ENCODE measurements around the gene PCNX2.

The PCNX2 gene

DNA sequence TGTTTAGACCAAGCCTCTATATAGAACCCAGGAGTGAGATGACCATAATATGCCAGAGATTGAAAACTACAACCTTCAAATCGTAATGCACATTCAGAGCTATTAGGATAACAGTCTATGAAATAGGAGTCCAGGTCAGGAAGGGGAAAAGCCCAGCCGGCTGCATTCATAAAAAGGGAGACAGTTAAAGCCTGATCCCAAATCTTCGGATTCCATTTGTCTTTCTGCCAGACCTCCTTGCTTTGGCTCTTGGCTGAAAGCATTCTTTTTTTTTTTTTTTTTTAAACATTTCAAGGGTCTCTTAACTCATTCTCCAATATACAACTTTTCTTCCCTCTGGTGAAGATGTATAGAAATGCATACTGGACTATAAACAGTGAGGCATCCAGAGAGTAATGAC is 264.0 kb downstream of the PCNX2 start:
- no peak overlapping the region for H3K4me3 ChIP-seq (ENCODE audit: low read depth, low read length)
- TF ChIP-seq, protein P1, sequence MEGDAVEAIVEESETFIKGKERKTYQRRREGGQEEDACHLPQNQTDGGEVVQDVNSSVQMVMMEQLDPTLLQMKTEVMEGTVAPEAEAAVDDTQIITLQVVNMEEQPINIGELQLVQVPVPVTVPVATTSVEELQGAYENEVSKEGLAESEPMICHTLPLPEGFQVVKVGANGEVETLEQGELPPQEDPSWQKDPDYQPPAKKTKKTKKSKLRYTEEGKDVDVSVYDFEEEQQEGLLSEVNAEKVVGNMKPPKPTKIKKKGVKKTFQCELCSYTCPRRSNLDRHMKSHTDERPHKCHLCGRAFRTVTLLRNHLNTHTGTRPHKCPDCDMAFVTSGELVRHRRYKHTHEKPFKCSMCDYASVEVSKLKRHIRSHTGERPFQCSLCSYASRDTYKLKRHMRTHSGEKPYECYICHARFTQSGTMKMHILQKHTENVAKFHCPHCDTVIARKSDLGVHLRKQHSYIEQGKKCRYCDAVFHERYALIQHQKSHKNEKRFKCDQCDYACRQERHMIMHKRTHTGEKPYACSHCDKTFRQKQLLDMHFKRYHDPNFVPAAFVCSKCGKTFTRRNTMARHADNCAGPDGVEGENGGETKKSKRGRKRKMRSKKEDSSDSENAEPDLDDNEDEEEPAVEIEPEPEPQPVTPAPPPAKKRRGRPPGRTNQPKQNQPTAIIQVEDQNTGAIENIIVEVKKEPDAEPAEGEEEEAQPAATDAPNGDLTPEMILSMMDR (IDR thresholded peaks at IDR 0.05; ENCODE audit: low read depth, low read length) = no peak

DNA sequence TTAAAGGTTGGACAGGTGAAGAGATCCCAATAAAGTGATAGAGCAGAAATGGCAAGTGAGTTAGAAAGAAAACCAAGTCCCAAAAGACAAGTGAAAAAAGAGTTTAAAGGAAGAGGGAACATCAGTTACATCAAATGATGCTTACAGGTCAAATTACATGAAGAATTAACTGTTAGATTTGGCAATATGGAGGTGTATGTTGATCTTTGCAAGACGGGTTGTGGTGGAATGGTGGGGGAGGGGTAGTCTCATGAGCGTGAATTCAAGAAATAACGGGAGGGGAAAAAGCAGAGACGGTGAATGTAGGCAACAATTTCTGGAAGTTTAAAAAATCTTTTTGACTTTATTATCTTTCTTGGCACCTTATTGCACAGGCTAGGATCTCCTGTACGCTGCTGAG is 268.5 kb downstream of the PCNX2 start:
- H3K4me3 ChIP-seq (ENCODE audit: low read depth, low read length) = no peak overlapping the region

DNA sequence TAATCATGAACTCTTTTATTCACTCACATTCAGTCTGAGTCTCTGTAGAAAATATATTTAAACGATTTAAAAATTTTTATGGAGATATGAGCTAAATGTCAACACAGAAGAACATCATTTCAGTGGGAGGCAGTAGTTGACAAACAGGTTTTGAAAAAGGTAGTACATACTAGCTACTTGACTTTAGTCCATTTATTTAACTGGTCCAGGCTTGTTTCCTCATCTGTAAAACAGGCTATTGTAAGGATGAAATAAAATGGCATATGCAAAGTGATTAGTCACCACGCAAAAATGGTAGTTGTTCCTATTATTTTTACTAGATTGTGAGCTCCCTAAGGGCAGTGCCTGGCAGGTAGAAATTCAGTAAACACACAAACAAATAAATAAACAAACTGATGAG is 270.0 kb downstream of the PCNX2 start:
- TF ChIP-seq, protein P1 (IDR thresholded peaks at IDR 0.05; ENCODE audit: low read depth, low read length) = no peak
- no peak overlapping the region for H3K4me3 ChIP-seq (ENCODE audit: low read depth, low read length)

More for the DNA sequence above, 268.5 kb downstream of the PCNX2 start:
- TF ChIP-seq, protein P1 (IDR thresholded peaks at IDR 0.05; ENCODE audit: low read depth, low read length) = no peak

DNA sequence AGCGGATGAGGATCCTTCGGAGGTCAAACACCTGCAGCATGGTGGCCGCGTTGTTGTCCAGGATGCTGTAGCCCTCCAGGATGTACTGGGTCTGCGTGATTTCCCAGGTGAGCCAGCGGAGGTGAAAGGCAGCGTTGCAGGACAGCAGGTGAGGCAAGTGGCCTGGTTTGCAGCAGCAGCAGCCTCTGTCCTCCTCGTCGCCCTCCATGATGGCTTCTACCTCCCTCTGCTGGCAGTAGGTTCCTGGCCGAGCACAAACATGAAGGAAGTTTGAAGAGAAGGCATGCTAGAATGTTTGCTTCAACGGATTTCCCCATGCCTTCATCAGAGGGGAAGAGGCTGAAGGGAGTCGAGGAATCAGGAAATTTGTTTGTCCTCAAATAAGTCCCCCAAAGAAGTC is 270.4 kb downstream of the PCNX2 start:
- H3K4me3 ChIP-seq (ENCODE audit: low read depth, low read length) = no peak overlapping the region
- TF ChIP-seq, protein P1 (IDR thresholded peaks at IDR 0.05; ENCODE audit: low read depth, low read length) = no peak

DNA sequence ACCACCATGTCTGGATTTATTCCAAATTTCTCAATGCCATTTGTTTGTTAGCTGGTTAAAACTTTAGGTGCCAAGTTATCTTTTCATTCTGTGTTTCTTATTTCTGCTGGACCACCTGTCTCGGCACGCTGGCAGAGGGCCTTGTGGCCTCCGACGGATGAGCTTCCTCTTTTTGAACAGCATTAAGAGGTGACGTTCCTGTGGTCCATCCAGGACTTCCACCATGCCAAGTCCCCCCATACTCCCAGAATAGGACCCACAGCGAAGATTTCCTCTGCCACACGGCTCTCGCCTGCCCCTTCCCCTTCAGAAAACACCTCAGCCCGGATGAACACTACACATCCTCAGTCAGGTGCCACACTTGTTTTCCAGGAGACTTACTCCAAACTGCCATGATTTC is 271.3 kb downstream of the PCNX2 start:
- TF ChIP-seq, protein P1 (IDR thresholded peaks at IDR 0.05; ENCODE audit: low read depth, low read length) = no peak

DNA sequence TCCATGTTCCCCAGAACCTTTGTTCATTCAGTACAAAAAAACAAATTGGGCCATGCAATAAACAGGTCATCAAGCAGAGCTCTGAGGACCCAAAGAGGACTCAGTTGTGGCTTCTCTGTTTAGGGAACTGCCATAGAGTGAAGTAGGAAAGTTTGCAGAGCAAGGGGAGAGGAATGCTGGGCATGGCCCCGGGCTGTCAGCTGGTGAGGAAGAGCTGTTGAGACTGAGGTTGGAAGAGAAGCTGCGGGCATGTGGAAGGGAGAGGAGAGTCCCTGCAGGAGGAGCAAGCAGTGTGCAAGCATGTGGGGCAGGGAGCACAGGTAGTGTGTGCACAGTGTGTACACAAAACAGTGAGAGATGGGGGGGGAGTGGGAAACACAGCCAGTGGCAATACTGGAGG is 273.3 kb downstream of the PCNX2 start:
- TF ChIP-seq, protein P1 (IDR thresholded peaks at IDR 0.05; ENCODE audit: low read depth, low read length) = no peak
- no peak overlapping the region for H3K4me3 ChIP-seq (ENCODE audit: low read depth, low read length)

More for the DNA sequence above, 271.3 kb downstream of the PCNX2 start:
- no peak overlapping the region for H3K4me3 ChIP-seq (ENCODE audit: low read depth, low read length)

DNA sequence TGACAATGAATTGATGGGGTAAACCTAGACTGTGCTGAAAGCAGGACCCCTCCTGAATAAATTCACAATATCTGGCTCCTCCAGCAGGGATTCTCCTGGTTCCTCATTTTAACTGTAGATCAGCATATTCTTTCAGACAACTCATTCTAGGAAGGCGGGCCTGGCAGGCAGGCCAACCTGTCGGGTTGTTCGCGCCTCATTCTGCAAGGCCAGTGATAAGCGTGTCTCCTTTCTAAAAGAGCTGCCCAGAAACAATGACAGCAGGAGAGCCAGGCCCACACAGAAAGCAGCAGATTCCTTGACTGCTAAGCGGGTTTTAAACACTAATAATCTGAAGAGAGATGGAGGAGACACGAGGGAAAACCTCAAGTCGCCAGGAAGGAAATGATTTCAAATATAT is 275.1 kb downstream of the PCNX2 start:
- no peak overlapping the region for H3K4me3 ChIP-seq (ENCODE audit: low read depth, low read length)
- TF ChIP-seq, protein P1 (IDR thresholded peaks at IDR 0.05; ENCODE audit: low read depth, low read length) = no peak
